AG09309 (cell line): ENCODE measurements around the gene SMCR8.

Source experiments
- DNase-seq: peaks from one replicate; pipeline ENCODE4 v3.0.0-alpha.2; 2010; ENCODE audit warnings: low read depth
- H3K4me3 ChIP-seq: 2 replicates; pipeline ENCODE4 v1.5.1; 2011; ENCODE audit warnings: mild to moderate bottlenecking, low read depth, low read length, moderate library complexity; ENCODE audit not compliant: control insufficient read depth
- CTCF ChIP-seq: IDR thresholded peaks from 2 replicates; pipeline ENCODE4 v1.5.1; 2011; ENCODE audit warnings: mild to moderate bottlenecking, low read depth, low read length, inconsistent platforms; ENCODE audit not compliant: insufficient read depth, control insufficient read depth; ENCODE audit errors: missing control alignments

The SMCR8 gene, protein sequence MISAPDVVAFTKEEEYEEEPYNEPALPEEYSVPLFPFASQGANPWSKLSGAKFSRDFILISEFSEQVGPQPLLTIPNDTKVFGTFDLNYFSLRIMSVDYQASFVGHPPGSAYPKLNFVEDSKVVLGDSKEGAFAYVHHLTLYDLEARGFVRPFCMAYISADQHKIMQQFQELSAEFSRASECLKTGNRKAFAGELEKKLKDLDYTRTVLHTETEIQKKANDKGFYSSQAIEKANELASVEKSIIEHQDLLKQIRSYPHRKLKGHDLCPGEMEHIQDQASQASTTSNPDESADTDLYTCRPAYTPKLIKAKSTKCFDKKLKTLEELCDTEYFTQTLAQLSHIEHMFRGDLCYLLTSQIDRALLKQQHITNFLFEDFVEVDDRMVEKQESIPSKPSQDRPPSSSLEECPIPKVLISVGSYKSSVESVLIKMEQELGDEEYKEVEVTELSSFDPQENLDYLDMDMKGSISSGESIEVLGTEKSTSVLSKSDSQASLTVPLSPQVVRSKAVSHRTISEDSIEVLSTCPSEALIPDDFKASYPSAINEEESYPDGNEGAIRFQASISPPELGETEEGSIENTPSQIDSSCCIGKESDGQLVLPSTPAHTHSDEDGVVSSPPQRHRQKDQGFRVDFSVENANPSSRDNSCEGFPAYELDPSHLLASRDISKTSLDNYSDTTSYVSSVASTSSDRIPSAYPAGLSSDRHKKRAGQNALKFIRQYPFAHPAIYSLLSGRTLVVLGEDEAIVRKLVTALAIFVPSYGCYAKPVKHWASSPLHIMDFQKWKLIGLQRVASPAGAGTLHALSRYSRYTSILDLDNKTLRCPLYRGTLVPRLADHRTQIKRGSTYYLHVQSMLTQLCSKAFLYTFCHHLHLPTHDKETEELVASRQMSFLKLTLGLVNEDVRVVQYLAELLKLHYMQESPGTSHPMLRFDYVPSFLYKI

DNA sequence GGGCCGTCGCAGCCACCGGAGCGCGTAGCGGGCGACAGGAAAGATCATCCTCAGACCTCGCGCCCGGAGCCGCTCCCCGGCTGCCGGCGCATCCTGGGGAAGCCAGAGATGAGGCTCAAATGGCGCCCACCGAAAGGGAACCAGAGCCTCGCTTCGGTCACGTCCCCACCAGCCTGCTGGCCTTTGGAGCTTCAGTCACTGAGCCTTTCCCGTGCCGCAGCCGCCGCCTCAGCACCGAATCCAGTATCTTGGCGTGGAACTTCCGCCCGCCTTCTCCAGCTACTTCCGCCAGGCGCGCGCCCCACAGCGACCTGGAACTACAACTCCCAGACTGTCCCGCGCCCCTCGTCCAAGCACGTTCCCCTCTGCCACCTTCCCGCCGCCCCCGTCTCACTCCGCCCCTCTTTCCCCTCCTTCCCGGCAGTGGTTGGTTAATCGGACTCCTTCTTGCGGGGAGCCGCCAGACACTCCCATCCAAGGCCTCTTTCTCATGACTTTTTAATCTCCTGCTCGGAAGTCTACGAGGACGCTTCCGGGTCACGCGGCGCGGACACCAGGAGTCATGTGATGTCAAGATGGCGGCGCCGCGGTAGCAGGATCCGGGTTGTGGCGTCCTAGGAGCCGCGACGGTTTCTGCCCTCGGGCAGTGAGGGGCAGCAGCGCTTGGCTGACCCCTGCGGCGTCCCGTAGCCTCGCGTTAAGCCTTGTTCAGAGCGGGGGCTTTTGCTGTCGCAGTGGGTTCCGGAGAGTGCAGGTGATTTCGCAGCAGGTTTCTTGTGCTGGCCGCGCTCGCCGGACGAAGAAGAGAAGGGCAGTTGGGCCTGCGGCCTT is at the start of gene SMCR8, which contains the start of gene TOP3A:
SMCR8 (plus strand) TSS at position 563 of the 831 bp plus-strand sequence. CDS start 497 bp downstream, outside the sequence.
TOP3A (minus strand) TSS at position 264 of the 831 bp plus-strand sequence; CDS start at position 48, 216 bp downstream.
- DNase-seq, result peak; percentile 95
- peak within 1 kb of the TSS; percentile 84 for H3K4me3 ChIP-seq
- no peak for TF ChIP-seq CTCF

GRCh38 chr17:18267366-18267765 is 47.7 kb upstream of the SMCR8 start:
- no peak for DNase-seq
- no peak overlapping the region for H3K4me3 ChIP-seq
- no peak for TF ChIP-seq CTCF

DNA sequence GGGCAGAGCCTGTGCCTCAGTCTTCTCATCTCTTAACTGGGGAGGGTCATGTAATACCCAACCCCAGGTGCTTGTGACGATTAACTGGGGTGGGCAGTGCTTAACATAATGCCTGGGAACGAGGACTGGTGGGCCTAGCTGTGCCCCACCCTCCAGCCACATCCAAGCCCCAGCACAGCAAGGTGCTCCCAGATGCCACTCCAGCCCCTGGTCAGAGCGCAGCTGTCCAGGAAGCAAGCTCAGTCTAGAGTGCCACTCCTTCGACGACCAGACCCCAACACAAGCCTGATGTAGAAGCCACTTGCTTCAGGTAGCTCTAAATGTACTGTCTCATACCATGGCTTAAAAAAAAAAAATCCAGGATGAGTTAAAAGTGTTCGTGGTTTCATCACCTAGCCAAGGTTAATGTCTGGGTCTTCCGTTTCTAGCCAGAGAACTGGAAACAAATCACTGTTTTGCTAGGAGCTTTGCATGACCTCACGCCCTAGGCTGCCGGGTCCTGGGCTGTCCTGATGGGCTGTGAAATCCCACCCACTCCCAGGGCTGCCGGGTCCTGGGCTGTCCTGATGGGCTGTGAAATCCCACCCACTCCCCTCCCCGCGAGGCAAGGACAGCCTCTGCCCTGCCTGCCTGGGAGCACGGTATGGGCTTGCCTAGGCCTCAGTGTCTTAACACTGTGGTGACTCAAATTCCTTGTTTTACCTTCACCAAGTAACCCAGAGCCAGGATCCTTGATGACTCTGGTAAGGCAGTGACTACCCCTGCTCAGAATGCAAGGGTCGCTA is 47.0 kb upstream of the SMCR8 start:
- DNase-seq, result no peak

GRCh38 chr17:18270046-18270931 is 44.8 kb upstream of the SMCR8 start:
- DNase-seq, result no peak
- TF ChIP-seq CTCF, result no peak

More for the DNA sequence above, 47.0 kb upstream of the SMCR8 start:
- no peak overlapping the region for H3K4me3 ChIP-seq
- no peak for TF ChIP-seq CTCF

DNA sequence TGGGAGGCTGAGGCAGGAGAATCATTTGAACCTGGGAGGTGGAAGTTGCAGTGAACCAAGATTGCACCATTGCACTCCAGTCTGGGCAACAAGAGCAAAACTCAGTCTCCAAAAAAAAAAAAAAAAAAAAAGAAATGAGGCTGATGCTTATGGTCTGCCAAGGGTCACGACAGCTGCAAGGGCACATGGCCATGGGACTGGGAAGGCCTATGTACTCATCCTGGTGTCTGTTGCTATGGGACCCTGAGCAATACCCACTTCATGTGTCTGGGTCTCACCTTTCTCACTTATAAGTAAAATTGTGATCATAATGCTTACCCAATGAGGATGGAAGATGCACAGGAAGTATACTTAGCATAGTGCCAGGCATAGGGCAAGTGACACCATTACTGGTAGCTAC is 38.0 kb upstream of the SMCR8 start:
- no peak for DNase-seq
- no peak for TF ChIP-seq CTCF
- no peak overlapping the region for H3K4me3 ChIP-seq

More at GRCh38 chr17:18270046-18270931, 44.8 kb upstream of the SMCR8 start:
- no peak overlapping the region for H3K4me3 ChIP-seq
